Stimulated activated naive CD8-positive, alpha-beta T cell treated with anti-CD3 and anti-CD28 coated beads, Interleukin-15, amount 100 ng/mL, for 72 hours (primary cell): ENCODE results near the gene INTS14.

Experiments used
- ATAC-seq: fragments of 150-1000 bp; cut with Tn5 transposase; 2 replicates; pipeline ENCODE4 v1.10.0; 2021; ENCODE audit warnings: mild to moderate bottlenecking, moderate library complexity
- DNase-seq, 2 donors: peaks; one replicate each; pipeline ENCODE4 v3.0.0; 2021 to 2022
- H3K27ac Mint-ChIP-seq, 2 donors: one replicate each; pipeline ENCODE4 v1.8.0; 2022; ENCODE audit warnings: mild to moderate bottlenecking in 2 of 2, mixed read lengths in 2 of 2, moderate library complexity in 2 of 2
- H3K27me3 Mint-ChIP-seq: one replicate; pipeline ENCODE4 v1.8.0; 2022; ENCODE audit warnings: mixed read lengths
- H3K4me1 Mint-ChIP-seq: one replicate; pipeline ENCODE4 v1.8.0; 2022; ENCODE audit warnings: mild to moderate bottlenecking, mixed read lengths
- H3K4me3 Mint-ChIP-seq, 2 donors: one replicate each; pipeline ENCODE4 v1.8.0; 2022; ENCODE audit warnings: mild to moderate bottlenecking in 2 of 2, mixed read lengths in 2 of 2, moderate library complexity in 1 of 2
- H3K9me3 Mint-ChIP-seq, 2 donors: one replicate each; pipeline ENCODE4 v1.8.0; 2022; ENCODE audit warnings: mixed read lengths in 2 of 2

INTS14 gene

GRCh38 chr15:65533057-65533756, 77.7 kb downstream of the INTS14 start:
- DNase-seq (no peak), ATAC-seq (no peak)
- Mint-ChIP-seq H3K9me3 (no peaks in the 10 kb centered on the region), H3K27me3 (no peaks in the 10 kb centered on the region), H3K27ac (no peak overlapping the region), H3K4me1 (peaks cover 43% of the 10 kb centered on the region), H3K4me3 (peak overlapping the region in 1 of 2 donors; percentile 17)

GRCh38 chr15:65532738-65533051, 78.2 kb downstream of the INTS14 start:
- no peak overlapping the region for H3K27ac Mint-ChIP-seq
- H3K4me1 Mint-ChIP-seq: peaks cover 43% of the 10 kb centered on the region
- H3K27me3 Mint-ChIP-seq: no peaks in the 10 kb centered on the region
- no peaks in the 10 kb centered on the region for H3K9me3 Mint-ChIP-seq
- no peak for DNase-seq
- H3K4me3 Mint-ChIP-seq: peak overlapping the region in 1 of 2 donors; percentile 21
- ATAC-seq: no peak

GRCh38 chr15:65530318-65531111, 80.4 kb downstream of the INTS14 start, which contains the start of gene HACD3:
Gene HACD3 (plus strand): TSS chr15:65530463. CDS start chr15:65530632, 169 bp downstream.
- ATAC-seq (peak; percentile 96), DNase-seq (peak; percentile 92 to 95)
- H3K27ac Mint-ChIP-seq: peak within 1 kb of the TSS; percentile 89 to 96
- H3K9me3 Mint-ChIP-seq: no peaks in the 10 kb centered on the region
- no peaks in the 10 kb centered on the region for H3K27me3 Mint-ChIP-seq
- peaks cover 43% of the 10 kb centered on the region for H3K4me1 Mint-ChIP-seq
- H3K4me3 Mint-ChIP-seq: peak within 1 kb of the TSS; percentile 88 to 92

GRCh38 chr15:65529762-65530317, 81.1 kb downstream of the INTS14 start:
- ATAC-seq (no peak), DNase-seq (no peak)
- H3K9me3 Mint-ChIP-seq: no peaks in the 10 kb centered on the region
- peak overlapping the region; percentile 81 to 86 for H3K27ac Mint-ChIP-seq
- peaks cover 38% of the 10 kb centered on the region for H3K4me1 Mint-ChIP-seq
- no peaks in the 10 kb centered on the region for H3K27me3 Mint-ChIP-seq
- H3K4me3 Mint-ChIP-seq: peak overlapping the region; percentile 88 to 92
